ENCODE results near the gene PF4V1.

Gene PF4V1

GRCh38 chr4:73859614-73860088 is 6.6 kb downstream of the PF4V1 start:
- TF ChIP-seq CTCF (conservative IDR thresholded peaks at IDR 0.05; ENCODE audit: low read length) = no peak
- TF ChIP-seq EZH2phosphoT487 (IDR thresholded peaks at IDR 0.05; ENCODE audit: borderline replicate concordance) = no peak
- H3K4me2 ChIP-seq (ENCODE audit: low read depth, low read length, poor library complexity, severe bottlenecking) = no peak overlapping the region

GRCh38 chr4:73860181-73860580 is 7.1 kb downstream of the PF4V1 start:
- TF ChIP-seq CTCF (conservative IDR thresholded peaks at IDR 0.05; ENCODE audit: low read length) = no peak
- no peak for TF ChIP-seq EZH2phosphoT487 (IDR thresholded peaks at IDR 0.05; ENCODE audit: borderline replicate concordance)
- no peak overlapping the region for H2AFZ ChIP-seq (ENCODE audit: low read length)
- H3K9me3 ChIP-seq (ENCODE audit: insufficient read depth, low read depth, low read length) = no peaks in the 10 kb centered on the region
- H3K4me2 ChIP-seq (ENCODE audit: low read depth, low read length, poor library complexity, severe bottlenecking) = no peak overlapping the region
- H3K36me3 ChIP-seq (ENCODE audit: insufficient read depth, low read length) = no peaks in the 10 kb centered on the region
- H3F3A ChIP-seq (ENCODE audit: low read depth) = no peaks in the 10 kb centered on the region
- no peaks in the 10 kb centered on the region for H3K27me3 ChIP-seq (ENCODE audit: insufficient read depth, low read length, poor library complexity, severe bottlenecking)
- no peaks in the 10 kb centered on the region for H4K20me1 ChIP-seq (ENCODE audit: insufficient read depth, low read length, poor library complexity, severe bottlenecking)
- H3K9ac ChIP-seq (ENCODE audit: low read depth, low read length, poor library complexity, severe bottlenecking) = no peak overlapping the region
- H3K79me2 ChIP-seq (ENCODE audit: insufficient read depth, low read length) = no peaks in the 10 kb centered on the region
- no peak overlapping the region for H3K4me3 ChIP-seq (ENCODE audit: low read length, poor library complexity, severe bottlenecking)
- peaks cover 4% of the 10 kb centered on the region for H3K4me1 ChIP-seq (ENCODE audit: insufficient read depth, low read length, poor library complexity, severe bottlenecking)
- no peaks in the 10 kb centered on the region for H3K9me2 ChIP-seq (replicated peaks; ENCODE audit: low read depth, low read length)

More at GRCh38 chr4:73859614-73860088, 6.6 kb downstream of the PF4V1 start:
- Histone ChIP-seq H3K4me1 (ENCODE audit: insufficient read depth, low read length, poor library complexity, severe bottlenecking) (peaks cover 7% of the 10 kb centered on the region), H3F3A (ENCODE audit: low read depth) (no peaks in the 10 kb centered on the region), H3K9ac (ENCODE audit: low read depth, low read length, poor library complexity, severe bottlenecking) (no peak overlapping the region), H4K20me1 (ENCODE audit: insufficient read depth, low read length, poor library complexity, severe bottlenecking) (no peaks in the 10 kb centered on the region), H3K36me3 (ENCODE audit: insufficient read depth, low read length) (no peaks in the 10 kb centered on the region), H3K4me3 (ENCODE audit: low read length, poor library complexity, severe bottlenecking) (no peak overlapping the region), H3K9me3 (ENCODE audit: insufficient read depth, low read depth, low read length) (no peaks in the 10 kb centered on the region), H3K9me2 (replicated peaks; ENCODE audit: low read depth, low read length) (no peaks in the 10 kb centered on the region), H2AFZ (ENCODE audit: low read length) (no peak overlapping the region), H3K27me3 (ENCODE audit: insufficient read depth, low read length, poor library complexity, severe bottlenecking) (no peaks in the 10 kb centered on the region), H3K79me2 (ENCODE audit: insufficient read depth, low read length) (no peaks in the 10 kb centered on the region)

DNA sequence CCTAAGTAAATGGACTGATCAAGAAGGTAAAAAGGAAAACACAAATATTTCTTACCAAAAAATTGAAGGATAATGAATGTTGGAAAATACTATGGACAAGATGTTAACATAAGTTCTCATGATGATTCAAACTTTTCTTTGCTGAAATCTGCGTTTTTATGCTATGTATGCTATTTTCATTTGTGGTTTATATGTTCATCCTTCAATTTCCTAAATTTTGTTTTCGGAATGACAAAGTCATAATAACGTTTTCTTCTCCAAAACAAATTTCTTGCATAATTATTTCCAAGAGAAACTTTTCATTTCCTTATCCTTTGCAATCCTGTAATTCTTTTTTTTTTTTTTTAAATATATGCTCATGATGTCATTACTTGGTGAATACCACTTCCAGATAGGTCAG is 7.8 kb downstream of the PF4V1 start:
- no peak overlapping the region for H3K4me3 ChIP-seq (ENCODE audit: low read length, poor library complexity, severe bottlenecking)
- H3K27me3 ChIP-seq (ENCODE audit: insufficient read depth, low read length, poor library complexity, severe bottlenecking) = no peaks in the 10 kb centered on the region
- H2AFZ ChIP-seq (ENCODE audit: low read length) = no peak overlapping the region
- H3K9me3 ChIP-seq (ENCODE audit: insufficient read depth, low read depth, low read length) = no peaks in the 10 kb centered on the region
- H3K9ac ChIP-seq (ENCODE audit: low read depth, low read length, poor library complexity, severe bottlenecking) = no peak overlapping the region
- H4K20me1 ChIP-seq (ENCODE audit: insufficient read depth, low read length, poor library complexity, severe bottlenecking) = no peaks in the 10 kb centered on the region
- no peak overlapping the region for H3K4me2 ChIP-seq (ENCODE audit: low read depth, low read length, poor library complexity, severe bottlenecking)
- H3K4me1 ChIP-seq (ENCODE audit: insufficient read depth, low read length, poor library complexity, severe bottlenecking) = no peaks in the 10 kb centered on the region
- no peaks in the 10 kb centered on the region for H3F3A ChIP-seq (ENCODE audit: low read depth)
- no peaks in the 10 kb centered on the region for H3K36me3 ChIP-seq (ENCODE audit: insufficient read depth, low read length)
- H3K79me2 ChIP-seq (ENCODE audit: insufficient read depth, low read length) = no peaks in the 10 kb centered on the region
- TF ChIP-seq CTCF (conservative IDR thresholded peaks at IDR 0.05; ENCODE audit: low read length) (no peak), EZH2phosphoT487 (IDR thresholded peaks at IDR 0.05; ENCODE audit: borderline replicate concordance) (no peak)
- H3K9me2 ChIP-seq (replicated peaks; ENCODE audit: low read depth, low read length) = no peaks in the 10 kb centered on the region
